ENCODE measurements around the gene C1orf50. TPM values are rescaled to one million over a fixed set of nuclear protein-coding genes. Genes with fewer than 3 reads are reported as not detected.
"Not testable (repeated sequence)": the region's sequence is repeated elsewhere in the genome, so short reads cannot be mapped to it uniquely, and the experiment has no call there.

C1orf50 gene
- total RNA-seq, 1 donor from 2014 or later, result 13.1 TPM

GRCh38 chr1:42748461-42749410 is 18.3 kb upstream of the C1orf50 start:
- Mint-ChIP-seq H3K27me3 (no peaks in the 10 kb centered on the region), H3K9me3 (peaks cover 4% of the 10 kb centered on the region), H3K4me1 (no peaks in the 10 kb centered on the region), H3K4me3 (no peak overlapping the region), H3K27ac (no peak overlapping the region), H3K36me3 (ENCODE audit: low read depth) (peaks cover 67% of the 10 kb centered on the region)
- POLR2A ChIA-PET, result no interaction called here
- no peak for DNase-seq
- no peak for TF ChIP-seq CTCF (IDR thresholded peaks at IDR 0.05)
- CTCF ChIA-PET, result interaction anchor here (0.7 to 1.2 kb wide), 2 partner anchors 170 to 433 kb away, joined by 3 read pairs; no protein-coding TSS in a partner anchor
- no peak for ATAC-seq (ENCODE audit: low read depth)
- intact Hi-C loops (cut with micrococcal nuclease), result no loop called here

- no peak for TF ChIP-seq CTCF (IDR thresholded peaks at IDR 0.05)
- Mint-ChIP-seq H3K27me3 (no peaks in the 10 kb centered on the region), H3K27ac (no peak overlapping the region), H3K4me3 (no peak overlapping the region), H3K9me3 (peaks cover 4% of the 10 kb centered on the region), H3K4me1 (no peaks in the 10 kb centered on the region), H3K36me3 (ENCODE audit: low read depth) (peaks cover 79% of the 10 kb centered on the region)
- DNase-seq (no peak), ATAC-seq (ENCODE audit: low read depth) (no peak)
- POLR2A ChIA-PET, result no interaction called here
- CTCF ChIA-PET, result interaction anchor here (0.7 kb wide), 1 partner anchor 434 kb away, joined by 3 read pairs; no protein-coding TSS in a partner anchor
- intact Hi-C loops (cut with micrococcal nuclease), result no loop called here
Measured at GRCh38 chr1:42750041-42750440, 17.0 kb upstream of the C1orf50 start.

DNA sequence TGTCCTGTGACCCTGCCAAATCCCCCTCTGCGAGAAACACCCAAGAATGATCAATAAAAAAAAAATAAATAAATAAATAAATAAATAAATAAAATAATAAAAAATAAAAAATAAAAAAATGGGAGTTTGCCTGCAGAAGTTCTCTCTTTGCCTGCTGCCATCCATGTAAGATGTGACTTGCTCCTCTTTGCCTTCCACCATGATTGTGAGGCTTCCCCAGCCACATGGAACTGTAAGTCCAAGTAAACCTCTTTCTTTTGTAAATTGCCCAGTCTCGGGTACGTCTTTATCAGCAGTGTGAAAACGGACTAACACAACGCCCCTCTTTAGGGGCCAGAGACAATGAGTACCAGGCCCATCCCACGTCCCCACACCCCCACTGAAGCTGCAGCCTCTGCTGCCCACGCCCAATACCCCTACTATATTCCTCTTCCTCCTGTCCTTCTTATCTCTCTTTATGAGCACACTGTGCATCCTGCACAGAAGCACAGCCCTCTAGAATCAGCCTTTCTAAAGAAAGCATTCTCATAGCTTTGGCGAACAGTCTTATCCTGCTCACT is 15.5 kb upstream of the C1orf50 start:
- intact Hi-C loops (cut with micrococcal nuclease); H3K27me3 Mint-ChIP-seq; POLR2A ChIA-PET; H3K9me3 Mint-ChIP-seq; H3K27ac Mint-ChIP-seq; ATAC-seq (ENCODE audit: low read depth); H3K4me3 Mint-ChIP-seq; DNase-seq; H3K4me1 Mint-ChIP-seq: not testable (repeated sequence)
- peaks cover 82% of the 10 kb centered on the region for H3K36me3 Mint-ChIP-seq (ENCODE audit: low read depth)
- CTCF ChIA-PET, result interaction anchor here (1.1 to 1.4 kb wide), 2 partner anchors 15 to 175 kb away, joined by 3 to 4 read pairs; partner anchors contain the start of genes C1orf50 and P3H1

DNA sequence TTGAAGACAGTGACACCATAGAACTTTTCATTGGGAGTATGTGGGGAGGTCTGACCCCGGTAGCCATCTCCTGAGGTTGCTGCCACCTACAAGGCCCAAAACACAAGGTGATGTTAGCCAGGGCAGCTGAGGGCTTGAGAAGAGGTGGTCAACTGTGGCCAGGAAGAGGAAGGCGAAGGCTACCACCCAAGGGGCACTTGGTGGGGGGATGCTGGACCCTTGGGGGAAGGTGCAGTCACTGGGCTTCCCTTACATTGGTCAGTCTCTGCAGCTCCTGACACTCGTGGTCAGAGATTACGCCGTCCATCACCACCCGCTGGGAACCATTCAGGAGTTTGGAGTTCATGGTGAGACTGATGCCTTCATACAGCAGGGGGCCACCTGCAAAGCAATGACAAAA is 14.8 kb upstream of the C1orf50 start:
- Mint-ChIP-seq H3K36me3 (ENCODE audit: low read depth) (peaks cover 83% of the 10 kb centered on the region), H3K27ac (no peak overlapping the region), H3K9me3 (peaks cover 4% of the 10 kb centered on the region), H3K27me3 (no peaks in the 10 kb centered on the region), H3K4me1 (peaks cover 4% of the 10 kb centered on the region), H3K4me3 (no peak overlapping the region)
- ChIA-PET CTCF (interaction anchor here (1.1 to 1.4 kb wide), 2 partner anchors 15 to 175 kb away, joined by 3 to 4 read pairs; partner anchors contain the start of genes C1orf50 and P3H1), POLR2A (no interaction called here)
- DNase-seq (no peak), ATAC-seq (ENCODE audit: low read depth) (no peak)
- no peak for TF ChIP-seq CTCF (IDR thresholded peaks at IDR 0.05)
- intact Hi-C loops (cut with micrococcal nuclease), result no loop called here

DNA sequence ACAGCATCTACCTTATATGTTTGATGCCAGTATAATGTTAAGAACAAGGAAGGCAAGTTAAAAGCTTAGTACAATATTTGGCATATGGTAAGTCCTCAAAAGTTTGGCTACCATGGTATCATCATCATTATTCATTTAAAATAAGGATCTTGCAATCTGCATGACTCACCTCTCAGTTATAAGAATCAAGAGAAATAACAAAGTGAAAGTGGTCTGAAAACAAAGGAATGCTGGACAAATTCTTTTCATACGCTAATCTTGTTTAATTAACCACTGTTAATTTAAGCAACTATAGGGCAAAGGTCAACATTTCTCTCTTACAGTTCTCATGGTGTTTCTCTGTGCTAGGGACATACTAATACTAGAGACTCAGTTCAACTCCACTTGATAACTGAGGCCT is 14.0 kb upstream of the C1orf50 start:
- Mint-ChIP-seq H3K27me3 (no peaks in the 10 kb centered on the region), H3K36me3 (ENCODE audit: low read depth) (peaks cover 85% of the 10 kb centered on the region)

More for the DNA sequence above, 14.0 kb upstream of the C1orf50 start:
- Mint-ChIP-seq H3K4me1 (peaks cover 4% of the 10 kb centered on the region), H3K27ac (no peak overlapping the region), H3K9me3 (peaks cover 4% of the 10 kb centered on the region), H3K4me3 (no peak overlapping the region)
- no peak for DNase-seq
- ATAC-seq (ENCODE audit: low read depth), result no peak
- CTCF ChIA-PET, result interaction anchor here (1.1 to 1.4 kb wide), 2 partner anchors 14 to 142 kb away, joined by 3 to 4 read pairs; partner anchors contain the start of genes C1orf50 and P3H1
- TF ChIP-seq CTCF (IDR thresholded peaks at IDR 0.05), result no peak
- POLR2A ChIA-PET, result no interaction called here
- intact Hi-C loops (cut with micrococcal nuclease), result no loop called here
